ENCODE measurements around the gene IPO5. TPM values are rescaled to one million over a fixed set of nuclear protein-coding genes. Genes with fewer than 3 reads are reported as not detected.
A peak's percentile ranks its signal among the peaks of the same experiment; 100 is the strongest.

IPO5 gene
- total RNA-seq, 1 donor from 2014 or later: 222 TPM

- DNase-seq: no peak
Measured at GRCh38 chr13:98059276-98059675, 105.8 kb downstream of the IPO5 start.

- DNase-seq: no peak
Measured at GRCh38 chr13:98060282-98060681, 106.8 kb downstream of the IPO5 start.

GRCh38 chr13:98065468-98065867 is 112.0 kb downstream of the IPO5 start:
- DNase-seq: no peak

- no peak for DNase-seq
Measured at GRCh38 chr13:98066636-98067035, 113.2 kb downstream of the IPO5 start.

- peak; percentile 16 for DNase-seq
Measured at GRCh38 chr13:98068521-98068920, 115.0 kb downstream of the IPO5 start.

GRCh38 chr13:98069985-98070384 is 116.5 kb downstream of the IPO5 start:
- peak; percentile 9 for DNase-seq

GRCh38 chr13:98071316-98071715 is 117.8 kb downstream of the IPO5 start:
- no peak for DNase-seq

GRCh38 chr13:98072476-98072875 is 119.0 kb downstream of the IPO5 start:
- DNase-seq: peak; percentile 62

Small RNA genes within 50 kb of the gene (small RNA-seq; reads per million reads assigned to genes)
- not detected for gene FTLP8 (ENCODE audit: low replicate concordance)

Other genes with a start within 250 kb of the IPO5 start
- gene FARP1, start 189.4 kb downstream of the IPO5 start, total RNA-seq: 42.4 TPM
- not detected for gene RNF113B, start 223.6 kb downstream of the IPO5 start, total RNA-seq